ENCODE results near the gene PRR5L.

DNA sequence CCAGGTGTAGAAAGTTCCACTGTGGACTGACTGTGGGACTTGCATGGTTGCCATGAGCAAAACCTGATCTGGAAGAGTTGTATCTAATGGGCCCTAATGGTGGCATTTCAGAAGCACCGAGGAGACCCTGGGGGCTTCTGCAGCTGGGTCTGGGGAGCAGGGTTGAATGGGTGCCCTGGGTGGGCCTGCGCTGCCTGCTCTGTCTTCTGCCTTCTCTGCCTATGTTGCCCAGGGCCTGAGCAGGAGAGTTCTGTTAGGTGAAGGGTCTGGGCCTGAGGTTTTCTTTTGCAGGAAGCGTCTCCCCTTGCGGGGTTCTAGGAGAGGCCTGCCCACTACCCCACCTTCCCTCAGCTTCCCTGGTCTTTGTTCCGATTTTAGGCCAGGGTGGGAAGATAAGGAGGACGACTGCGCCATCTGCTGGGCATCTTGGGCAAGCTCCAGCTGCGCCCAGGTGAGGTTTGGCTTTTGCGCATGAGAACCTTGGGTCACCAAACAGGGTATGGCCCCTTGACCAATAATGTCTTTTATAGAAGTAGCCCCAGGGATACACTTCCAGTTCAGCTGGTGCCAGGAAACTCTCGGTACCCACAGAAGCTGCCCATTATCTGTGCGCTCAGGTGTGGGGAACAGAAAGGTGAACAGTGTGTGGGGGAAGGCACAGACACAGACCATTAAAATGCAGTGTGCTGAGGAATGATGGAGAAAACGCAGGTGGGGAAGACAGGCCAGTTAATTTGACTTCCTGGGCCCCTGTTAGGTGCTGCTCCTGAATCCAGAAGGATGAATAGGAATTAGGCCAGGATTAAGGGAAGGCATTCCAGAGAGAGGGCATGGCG is 30.1 kb upstream of the PRR5L start:
- TF ChIP-seq, protein P1, sequence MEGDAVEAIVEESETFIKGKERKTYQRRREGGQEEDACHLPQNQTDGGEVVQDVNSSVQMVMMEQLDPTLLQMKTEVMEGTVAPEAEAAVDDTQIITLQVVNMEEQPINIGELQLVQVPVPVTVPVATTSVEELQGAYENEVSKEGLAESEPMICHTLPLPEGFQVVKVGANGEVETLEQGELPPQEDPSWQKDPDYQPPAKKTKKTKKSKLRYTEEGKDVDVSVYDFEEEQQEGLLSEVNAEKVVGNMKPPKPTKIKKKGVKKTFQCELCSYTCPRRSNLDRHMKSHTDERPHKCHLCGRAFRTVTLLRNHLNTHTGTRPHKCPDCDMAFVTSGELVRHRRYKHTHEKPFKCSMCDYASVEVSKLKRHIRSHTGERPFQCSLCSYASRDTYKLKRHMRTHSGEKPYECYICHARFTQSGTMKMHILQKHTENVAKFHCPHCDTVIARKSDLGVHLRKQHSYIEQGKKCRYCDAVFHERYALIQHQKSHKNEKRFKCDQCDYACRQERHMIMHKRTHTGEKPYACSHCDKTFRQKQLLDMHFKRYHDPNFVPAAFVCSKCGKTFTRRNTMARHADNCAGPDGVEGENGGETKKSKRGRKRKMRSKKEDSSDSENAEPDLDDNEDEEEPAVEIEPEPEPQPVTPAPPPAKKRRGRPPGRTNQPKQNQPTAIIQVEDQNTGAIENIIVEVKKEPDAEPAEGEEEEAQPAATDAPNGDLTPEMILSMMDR (optimal IDR thresholded peaks at IDR 0.05 in 1 of 3, IDR thresholded peaks at IDR 0.05 in 1 of 3, conservative IDR thresholded peaks at IDR 0.05 in 1 of 3; ENCODE audit: extremely low read depth in 1 of 3, insufficient read depth in 2 of 3, low read length in 3 of 3) = peak; percentile 87 to 95 (median 93)
- TF ChIP-seq EZH2 (IDR thresholded peaks at IDR 0.05; ENCODE audit: low read length) = no peak
